HTR-8/SVneo (cell line): ENCODE data around the gene DKKL1.

Experiments
- DNase-seq: peaks from one replicate; pipeline ENCODE4 v3.0.0; 2011; ENCODE audit warnings: low spot score, mixed read lengths; ENCODE audit not compliant: insufficient read length
- FAIRE-seq: peaks from 2 replicates; lab custom pipeline; 2011; peaks lifted over from hg19 to GRCh38; lab: Jason Lieb, UNC

Gene DKKL1

DNA sequence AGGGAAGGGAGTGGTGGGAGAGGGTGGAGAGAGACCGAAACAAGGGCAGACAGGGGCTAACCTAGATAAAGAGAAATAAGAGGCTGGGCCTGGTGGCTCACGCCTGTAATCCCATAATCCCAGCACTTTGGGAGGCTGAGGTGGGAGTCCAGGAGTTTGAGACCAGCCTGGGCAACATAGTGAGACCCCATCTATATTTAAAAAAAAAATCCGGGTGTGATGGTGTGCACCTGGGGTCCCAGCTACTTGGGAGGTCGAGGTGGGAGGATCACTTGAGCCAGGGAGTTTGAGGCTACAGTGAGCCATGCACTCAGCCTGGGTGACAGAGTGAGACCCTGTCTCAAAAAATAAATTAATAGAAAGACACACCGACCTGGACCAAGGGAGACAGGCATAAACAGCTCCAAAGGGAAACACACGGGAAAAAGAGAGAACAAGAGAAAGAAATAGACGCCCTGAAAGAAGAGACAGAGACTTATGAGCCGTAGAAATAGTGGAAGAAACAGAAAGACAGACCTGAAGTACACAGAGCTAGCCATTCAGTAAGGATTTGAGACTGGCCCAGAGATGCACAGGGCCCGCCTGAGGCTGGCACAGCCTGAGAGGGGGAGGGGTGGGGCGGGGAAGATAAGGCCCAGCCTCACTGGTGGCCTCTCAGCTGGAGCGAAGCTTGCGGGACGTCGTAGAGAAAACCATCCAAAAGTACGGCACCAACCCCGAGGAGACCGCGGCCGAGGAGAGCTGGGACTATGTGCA, 26.2 kb upstream of the DKKL1 start:
- DNase-seq (no peak), FAIRE-seq (no peak)

DNA sequence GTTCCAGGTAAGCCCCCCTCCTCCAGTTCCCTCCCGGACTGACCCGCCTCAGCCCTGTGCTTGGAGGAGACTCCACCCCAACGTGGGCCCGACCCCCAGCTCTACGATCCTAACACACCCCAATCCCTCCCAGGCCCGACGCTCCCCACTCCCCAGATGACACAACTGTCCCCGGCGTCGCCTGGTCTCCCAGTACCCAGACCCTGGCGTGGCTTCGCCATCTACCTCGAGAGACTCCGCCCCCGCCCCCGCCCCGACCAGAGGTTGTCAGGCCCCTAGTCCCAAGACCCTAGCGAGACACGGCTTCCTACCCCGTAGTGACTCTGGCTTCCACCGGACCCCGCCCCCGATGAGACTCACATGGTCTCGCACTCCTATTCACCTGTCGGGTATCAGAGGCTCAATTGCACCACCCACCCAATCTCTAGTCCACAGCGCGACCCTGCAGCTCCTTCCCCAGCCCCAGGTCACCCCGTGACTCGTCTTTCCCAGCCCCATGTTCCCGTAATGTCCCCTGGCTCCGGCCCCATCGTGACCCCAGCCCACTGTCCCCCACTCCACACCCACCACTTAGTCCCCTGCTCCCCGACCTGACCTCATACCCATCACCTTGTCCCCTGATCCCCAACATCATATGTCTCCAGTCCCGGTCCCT, 25.5 kb upstream of the DKKL1 start:
- DNase-seq, result no peak
- no peak for FAIRE-seq

DNA sequence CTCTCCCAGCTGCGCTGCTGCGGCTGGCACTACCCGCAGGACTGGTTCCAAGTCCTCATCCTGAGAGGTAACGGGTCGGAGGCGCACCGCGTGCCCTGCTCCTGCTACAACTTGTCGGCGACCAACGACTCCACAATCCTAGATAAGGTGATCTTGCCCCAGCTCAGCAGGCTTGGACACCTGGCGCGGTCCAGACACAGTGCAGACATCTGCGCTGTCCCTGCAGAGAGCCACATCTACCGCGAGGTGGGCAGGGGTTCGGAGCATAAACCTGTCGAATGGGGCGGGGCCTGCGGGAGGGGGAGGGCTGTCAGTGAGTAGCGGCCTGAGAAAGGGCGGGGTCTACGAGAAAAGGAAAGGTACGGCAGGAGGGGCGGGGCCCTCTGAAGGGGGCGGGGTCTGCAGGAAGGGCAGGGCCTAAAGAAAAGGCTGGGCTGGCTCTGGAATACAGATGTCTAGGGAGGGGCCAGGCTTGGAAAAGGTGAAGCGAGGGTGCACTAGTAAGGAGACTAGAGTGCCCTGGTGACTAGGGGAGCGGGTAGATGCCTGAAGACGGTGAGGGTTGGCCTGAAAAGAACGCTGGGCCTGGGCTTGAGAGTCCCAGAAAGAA, 24.9 kb upstream of the DKKL1 start:
- FAIRE-seq (no peak), DNase-seq (no peak)

DNA sequence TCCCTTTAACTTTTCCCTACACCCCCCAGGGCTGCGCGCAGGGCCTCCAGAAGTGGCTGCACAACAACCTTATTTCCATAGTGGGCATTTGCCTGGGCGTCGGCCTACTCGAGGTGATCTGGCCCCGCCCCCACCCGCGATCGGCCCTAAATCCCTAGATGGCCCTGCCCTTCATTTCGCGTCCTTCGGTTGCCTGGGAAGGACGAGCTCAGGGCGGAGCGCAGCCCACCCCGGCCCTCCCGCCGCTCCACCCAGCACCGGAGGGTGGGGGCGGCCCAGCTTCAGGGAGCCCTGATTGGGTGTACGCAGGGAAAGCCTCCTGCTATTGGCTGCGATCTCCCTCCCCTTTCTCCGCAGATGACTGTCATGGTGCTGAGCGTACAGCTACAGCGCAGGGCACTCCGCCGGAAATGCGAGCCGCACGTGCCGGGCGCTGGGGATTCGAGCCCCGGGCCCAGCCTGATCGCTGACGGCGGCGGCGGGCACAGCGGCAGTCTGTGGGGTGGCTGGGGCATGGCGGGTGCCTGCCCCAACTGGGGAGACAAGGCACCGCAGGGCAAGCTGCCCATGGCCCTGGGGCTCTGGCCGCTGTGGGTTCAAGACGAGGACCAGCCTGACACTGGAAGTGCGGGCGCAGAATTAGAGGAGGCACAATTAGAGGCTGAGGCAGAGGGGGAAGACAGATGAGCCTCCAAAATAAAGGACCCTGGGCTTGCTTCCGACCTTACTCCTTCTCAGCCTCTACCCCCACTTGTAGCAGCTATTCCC, 24.2 kb upstream of the DKKL1 start:
- FAIRE-seq (no peak), DNase-seq (no peak)

DNA sequence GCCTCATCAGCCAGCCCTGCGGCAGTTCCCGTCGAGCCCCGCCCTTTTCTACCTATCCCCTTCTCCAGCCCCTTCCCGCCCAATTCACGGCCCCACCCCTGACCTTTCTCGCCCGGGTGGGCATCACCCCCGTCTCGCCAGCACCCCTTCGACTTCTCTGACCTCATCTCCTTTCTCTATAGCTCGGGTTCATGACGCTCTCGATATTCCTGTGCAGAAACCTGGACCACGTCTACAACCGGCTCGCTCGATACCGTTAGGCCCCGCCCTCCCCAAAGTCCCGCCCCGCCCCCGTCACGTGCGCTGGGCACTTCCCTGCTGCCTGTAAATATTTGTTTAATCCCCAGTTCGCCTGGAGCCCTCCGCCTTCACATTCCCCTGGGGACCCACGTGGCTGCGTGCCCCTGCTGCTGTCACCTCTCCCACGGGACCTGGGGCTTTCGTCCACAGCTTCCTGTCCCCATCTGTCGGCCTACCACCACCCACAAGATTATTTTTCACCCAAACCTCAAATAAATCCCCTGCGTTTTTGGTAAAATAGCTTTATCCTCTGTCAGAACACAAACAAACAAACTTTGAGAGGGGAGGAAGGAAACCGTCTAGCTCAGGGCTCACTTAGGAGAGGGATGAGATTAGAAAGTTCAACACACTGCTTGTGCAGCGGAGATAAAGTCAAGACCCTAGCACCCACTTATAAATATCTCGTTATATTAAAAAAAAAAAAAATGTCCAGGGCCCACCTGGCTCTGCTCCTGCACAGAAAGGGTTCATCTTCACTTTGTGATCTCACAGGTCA, 23.4 kb upstream of the DKKL1 start:
- FAIRE-seq (no peak), DNase-seq (no peak)

DNA sequence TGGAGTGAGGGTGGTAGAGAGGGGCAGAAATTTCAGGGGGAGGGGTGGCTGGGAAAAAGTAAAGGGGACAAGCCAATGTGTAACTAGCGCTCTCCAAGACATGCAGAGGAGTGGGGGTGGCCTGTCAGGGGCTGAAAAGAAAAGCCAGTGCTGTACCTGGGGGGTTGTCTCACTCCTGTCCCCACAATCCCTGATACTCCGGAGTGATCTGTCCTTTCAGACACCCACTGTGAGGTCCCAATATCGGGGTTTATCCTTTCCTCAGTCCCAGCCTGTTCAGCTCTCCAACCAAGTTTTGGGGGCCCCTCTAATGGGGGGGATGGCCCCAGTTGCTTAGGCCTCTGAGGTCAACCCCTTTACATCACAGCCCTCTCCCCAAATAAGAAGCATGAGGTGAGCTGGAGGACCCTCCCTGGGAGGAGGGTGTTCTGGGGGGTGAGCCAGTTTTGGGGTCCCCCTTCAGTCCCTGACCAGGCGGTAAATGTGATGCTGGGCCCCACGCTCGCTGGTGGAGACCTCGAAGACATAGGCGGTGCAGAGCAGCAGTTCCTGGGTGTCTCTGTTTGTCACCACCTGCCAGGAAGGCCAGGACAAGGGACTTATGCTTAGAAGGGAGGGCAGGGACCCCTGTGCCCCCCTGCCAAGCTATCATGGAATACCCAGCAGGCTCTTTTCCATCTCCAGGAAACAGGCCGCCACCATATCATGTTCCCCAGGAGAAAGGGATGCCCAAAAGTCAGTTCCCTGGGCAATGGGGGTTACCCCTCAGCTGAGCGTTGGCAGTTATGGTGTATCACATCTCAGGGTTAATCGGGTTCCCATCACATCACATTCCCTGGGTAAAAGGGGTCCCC, 22.6 kb upstream of the DKKL1 start:
- DNase-seq (no peak), FAIRE-seq (no peak)

DNA sequence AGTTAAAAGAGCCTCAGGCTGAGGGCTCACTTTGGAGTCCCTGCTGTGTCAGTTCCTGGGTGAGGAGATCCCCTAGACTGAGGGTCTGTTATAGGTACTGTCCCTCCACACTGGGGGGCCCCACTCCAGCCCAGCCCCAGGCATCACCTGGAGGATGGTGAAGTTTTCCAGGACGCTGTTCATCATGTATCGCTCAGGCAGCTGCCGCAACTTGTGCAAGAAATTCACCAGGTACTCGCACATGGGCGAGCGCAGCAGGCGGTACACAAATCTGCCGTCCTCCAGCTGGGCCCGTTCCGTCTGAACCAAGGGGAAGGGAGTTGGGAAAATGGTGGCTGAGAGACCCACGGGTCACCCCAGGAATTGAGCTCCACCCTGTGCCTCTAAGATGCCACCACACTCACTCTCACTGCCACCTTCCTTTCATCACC, 21.4 kb upstream of the DKKL1 start:
- no peak for FAIRE-seq

DNA sequence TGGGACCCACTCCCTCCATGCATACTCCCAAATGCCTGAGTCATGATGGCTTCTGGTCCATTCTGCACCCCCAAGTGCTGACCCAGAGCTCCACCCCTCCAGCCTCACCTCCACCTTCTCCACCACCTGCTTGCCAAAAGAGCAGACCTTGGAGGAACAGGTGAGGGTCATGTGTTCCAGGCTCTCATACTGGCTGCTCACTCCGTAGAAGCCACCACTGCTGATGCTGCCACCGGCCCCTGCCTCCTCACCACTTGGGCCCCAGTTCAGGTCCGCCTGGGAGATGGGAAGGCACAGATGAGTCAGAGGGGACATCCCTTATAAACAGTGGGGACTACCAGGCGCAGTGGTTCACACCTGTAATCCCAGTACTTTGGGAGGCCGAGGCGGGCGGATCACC, 20.6 kb upstream of the DKKL1 start:
- FAIRE-seq (no peak), DNase-seq (no peak)

More for the DNA sequence above, 21.4 kb upstream of the DKKL1 start:
- DNase-seq, result no peak

DNA sequence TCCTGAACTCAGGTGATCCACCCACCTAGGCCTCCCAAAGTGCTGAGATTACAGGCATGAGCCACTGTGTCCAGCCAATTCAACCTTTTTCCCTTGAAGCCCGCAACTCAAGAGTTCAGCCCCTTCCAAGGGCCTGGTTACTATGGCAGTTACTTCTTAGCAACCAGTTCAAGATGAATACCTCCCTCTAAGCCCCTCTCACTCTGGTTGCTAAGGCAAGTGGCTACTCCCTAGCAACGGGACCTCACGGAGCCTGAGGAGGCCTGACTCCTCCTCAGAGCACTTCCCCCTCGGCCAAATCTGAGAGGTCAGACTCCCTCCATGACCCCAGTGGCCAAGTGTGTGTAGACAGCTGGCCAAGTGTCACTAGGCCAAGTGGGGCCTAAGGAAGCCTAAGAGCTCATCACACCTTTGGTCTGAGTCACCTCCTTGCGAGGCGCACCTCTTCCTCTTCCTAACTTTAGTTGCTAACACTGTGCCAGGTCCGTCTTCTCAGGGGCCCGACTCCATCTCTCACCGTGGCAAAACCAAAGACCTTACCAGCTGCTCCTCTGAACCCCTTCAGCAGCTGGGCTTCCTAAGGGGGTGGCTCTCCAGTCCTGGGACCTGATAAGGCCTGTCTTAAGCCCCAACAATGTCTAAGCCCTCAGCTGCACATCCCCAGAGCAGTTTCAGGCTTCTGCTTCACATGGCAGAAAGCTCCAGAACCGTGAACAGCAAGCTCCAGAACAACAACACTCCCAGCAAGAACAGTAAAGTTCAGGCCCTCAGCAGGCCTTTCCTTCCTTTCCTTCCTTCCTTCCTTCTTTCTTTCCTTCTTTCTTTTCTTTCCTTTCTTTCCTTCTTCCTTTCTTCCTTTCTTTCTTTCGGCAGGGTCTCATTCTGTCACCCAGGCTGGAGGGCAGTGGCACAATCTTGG, 18.9 kb upstream of the DKKL1 start:
- FAIRE-seq (no peak), DNase-seq (no peak)

DNA sequence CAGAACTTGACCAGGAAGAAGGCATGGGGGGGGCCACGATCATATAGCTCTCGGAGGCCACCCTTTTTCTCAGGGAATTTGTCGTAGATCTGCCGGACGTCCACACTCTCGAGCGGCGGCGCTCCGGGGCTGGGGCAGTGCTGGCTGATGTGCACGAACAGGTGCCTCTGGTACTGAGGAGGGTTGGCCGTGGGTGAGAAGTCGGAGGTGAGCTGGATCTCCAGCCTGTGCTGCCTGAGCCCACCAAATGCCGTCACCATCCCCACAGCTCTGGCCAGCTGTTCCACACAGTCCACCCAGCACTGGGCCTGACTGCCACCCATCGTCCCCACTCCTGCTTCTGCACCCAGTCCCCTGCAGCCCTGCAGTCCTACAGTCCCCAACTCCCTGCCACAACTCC, 16.5 kb upstream of the DKKL1 start:
- FAIRE-seq, result no peak
- DNase-seq, result no peak

DNA sequence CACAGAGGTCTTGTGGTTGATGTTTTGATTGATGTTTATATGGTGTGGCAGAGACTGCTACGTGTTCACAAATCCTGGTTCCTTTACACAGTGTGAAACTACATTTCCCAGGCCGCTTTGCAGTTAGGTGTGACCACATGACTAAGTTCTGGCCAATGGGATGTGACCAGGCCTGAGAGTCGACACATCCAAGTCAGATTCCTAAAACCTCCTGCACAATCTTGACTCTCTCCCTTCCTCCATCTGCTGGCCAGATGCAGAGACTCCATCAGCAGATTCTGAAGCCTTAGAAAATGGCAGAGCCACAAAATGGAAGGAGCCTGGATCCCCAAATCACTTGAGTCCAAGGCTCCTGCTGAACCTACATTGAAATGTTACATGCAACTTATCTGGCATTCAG, 15.8 kb upstream of the DKKL1 start:
- FAIRE-seq, result no peak
- DNase-seq, result peak; percentile 62

DNA sequence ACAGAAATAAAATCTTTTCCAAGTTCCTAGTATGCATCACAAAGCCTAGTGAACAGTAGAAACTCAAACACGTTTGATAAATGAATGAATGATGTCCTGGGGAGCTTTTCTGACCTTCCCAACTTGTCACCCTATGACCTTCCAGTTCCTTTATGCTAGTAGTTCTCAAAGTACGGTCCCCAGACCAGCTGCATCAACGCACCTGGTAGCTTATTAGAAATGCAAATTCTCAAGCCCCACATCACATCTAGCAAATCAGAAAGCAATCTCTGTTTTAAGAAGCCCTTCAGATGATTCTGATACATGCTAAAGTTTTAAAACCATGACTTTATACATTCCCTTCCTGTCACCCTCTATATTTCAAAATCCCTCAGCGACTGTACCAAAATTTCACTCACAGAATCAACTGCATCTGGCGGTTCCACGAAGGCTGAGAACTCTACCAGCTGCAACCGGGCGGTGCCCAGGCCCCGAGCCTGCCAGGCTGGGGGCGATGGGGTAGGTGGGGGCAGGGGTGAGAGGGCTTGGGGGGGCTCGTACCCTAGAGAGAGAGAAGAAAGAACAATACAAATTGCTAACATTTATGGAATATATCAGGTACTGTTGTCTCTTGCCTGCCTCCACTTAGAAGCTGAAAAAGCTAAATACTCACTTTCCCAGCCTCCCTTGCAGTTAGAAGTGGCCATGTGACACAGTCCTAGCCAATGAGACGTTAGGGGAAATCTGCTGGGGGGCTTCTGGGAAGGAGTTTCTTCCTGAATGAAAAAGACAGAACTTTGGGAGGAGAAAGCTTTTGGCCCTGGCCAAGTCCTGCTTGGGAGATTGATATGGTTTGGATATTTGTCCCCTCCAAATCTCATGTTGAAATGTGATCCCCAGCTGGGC, 15.1 kb upstream of the DKKL1 start:
- DNase-seq, result no peak
- no peak for FAIRE-seq

DNA sequence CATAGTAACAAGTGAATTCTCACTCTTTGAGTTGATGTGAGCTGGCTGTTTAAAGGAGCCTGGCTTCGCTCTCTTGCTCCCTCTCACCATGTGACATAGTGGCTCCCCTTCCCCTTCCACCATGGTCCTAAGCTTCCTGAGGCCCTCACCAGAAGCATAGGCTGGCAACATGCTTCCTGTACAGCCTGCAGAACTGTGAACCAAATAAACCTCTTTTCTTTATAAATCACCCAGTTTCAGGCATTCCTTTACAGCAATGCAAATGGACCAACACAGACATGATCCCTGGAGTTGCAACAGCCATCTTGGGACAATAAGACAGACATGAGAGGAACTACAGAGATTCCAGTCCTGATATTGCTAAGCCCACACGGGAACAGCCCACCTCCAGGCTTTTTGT, 14.1 kb upstream of the DKKL1 start:
- no peak for FAIRE-seq
- no peak for DNase-seq

DNA sequence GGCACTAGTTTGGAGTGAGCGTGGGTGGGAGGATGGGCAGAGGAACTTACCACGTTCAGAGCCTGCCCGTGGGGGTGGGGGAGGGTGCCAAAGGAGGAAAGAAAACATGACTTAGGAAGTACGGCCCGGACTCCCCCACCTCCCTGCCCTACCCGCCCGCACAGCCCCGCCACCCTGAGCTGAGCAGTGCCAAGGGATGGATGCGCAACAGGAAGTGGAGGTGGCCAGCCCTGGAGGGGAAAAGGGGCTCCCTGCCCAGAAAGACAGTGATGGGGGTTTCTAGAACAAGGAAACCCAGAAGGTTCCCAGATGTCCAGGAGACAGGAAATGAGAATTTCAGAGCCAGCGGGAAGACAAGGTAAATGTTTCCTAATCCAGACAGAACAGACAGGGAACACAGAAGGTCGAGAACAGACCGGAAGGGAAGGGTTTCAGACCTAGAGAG, 7.7 kb upstream of the DKKL1 start:
- FAIRE-seq, result no peak
- DNase-seq, result no peak

DNA sequence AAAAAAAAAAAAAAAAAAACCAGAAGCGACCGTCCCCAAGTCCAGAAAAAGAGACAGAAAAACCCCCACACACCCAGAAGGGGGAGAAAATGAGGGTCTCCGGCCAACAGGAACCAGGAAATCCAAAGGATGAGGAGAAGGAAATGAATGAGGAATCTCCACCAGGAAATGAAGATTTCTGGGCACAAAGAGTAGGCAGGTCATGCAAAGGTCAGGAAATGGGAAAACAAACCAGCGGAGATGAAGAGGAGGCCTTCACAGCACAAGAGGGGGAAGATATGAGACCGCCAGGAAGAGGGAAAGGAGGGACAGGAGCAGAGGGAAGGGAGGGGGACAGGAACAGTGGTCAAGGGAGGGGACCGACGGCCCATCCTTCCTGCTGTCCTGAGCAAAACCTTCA, 7.3 kb upstream of the DKKL1 start:
- no peak for DNase-seq
- FAIRE-seq, result no peak

DNA sequence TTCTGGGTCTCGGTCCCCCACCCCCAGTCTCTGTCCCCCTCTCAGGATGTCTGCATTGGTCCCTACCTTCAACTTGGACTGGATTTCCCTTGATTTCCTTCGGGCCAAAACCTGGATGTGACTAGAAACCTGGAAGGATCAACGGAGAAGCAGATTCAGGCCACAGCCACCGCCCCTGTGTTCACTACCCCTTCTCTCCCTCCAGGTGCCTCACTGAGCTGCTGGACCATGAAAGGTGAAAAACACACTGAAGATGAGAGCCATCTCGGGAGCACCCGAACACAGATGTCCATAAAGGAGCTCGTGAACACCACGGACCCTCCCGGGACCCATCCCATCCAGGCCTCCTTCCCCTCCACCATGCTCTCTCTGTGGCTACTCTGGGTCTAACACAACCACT, 6.5 kb upstream of the DKKL1 start:
- FAIRE-seq (no peak), DNase-seq (no peak)
